ENCODE data around the gene GDF3.
"Not testable (repeated sequence)": the region's sequence is repeated elsewhere in the genome, so short reads cannot be mapped to it uniquely, and the experiment has no call there.

The GDF3 gene

GRCh38 chr12:7693793-7694192 is 1.8 kb downstream of the GDF3 start:
- no peak for DNase-seq (ENCODE audit: low spot score)
- no peak for ATAC-seq (ENCODE audit: low read depth)
- Histone ChIP-seq H3K4me3 (ENCODE audit: severe bottlenecking) (no peak overlapping the region), H3K27ac (ENCODE audit: poor library complexity, severe bottlenecking) (no peak overlapping the region), H3K36me3 (ENCODE audit: low read depth) (no peaks in the 10 kb centered on the region), H3K27me3 (ENCODE audit: insufficient read depth, poor library complexity, severe bottlenecking) (no peaks in the 10 kb centered on the region), H3K4me1 (ENCODE audit: insufficient read depth, poor library complexity, severe bottlenecking) (no peaks in the 10 kb centered on the region), H3K9me3 (ENCODE audit: severe bottlenecking) (no peaks in the 10 kb centered on the region)
- no peak for TF ChIP-seq CTCF (IDR thresholded peaks at IDR 0.05; ENCODE audit: poor library complexity, severe bottlenecking)

GRCh38 chr12:7681535-7681934 is 14.0 kb downstream of the GDF3 start:
- no peak for ATAC-seq (ENCODE audit: low read depth)

GRCh38 chr12:7679251-7680045 is 16.1 kb downstream of the GDF3 start:
- Histone ChIP-seq H3K27me3 (ENCODE audit: insufficient read depth, poor library complexity, severe bottlenecking) (no peaks in the 10 kb centered on the region), H3K36me3 (ENCODE audit: low read depth) (no peaks in the 10 kb centered on the region), H3K27ac (ENCODE audit: poor library complexity, severe bottlenecking) (no peak overlapping the region), H3K4me1 (ENCODE audit: insufficient read depth, poor library complexity, severe bottlenecking) (no peaks in the 10 kb centered on the region), H3K9me3 (ENCODE audit: severe bottlenecking) (no peaks in the 10 kb centered on the region), H3K4me3 (ENCODE audit: severe bottlenecking) (no peak overlapping the region)
- no peak for DNase-seq (ENCODE audit: low spot score)
- ATAC-seq (ENCODE audit: low read depth): no peak
- no peak for TF ChIP-seq CTCF (IDR thresholded peaks at IDR 0.05; ENCODE audit: poor library complexity, severe bottlenecking)

More at GRCh38 chr12:7681535-7681934, 14.0 kb downstream of the GDF3 start:
- no peak for TF ChIP-seq CTCF (IDR thresholded peaks at IDR 0.05; ENCODE audit: poor library complexity, severe bottlenecking)
- H3K4me3 ChIP-seq (ENCODE audit: severe bottlenecking): no peak overlapping the region
- H3K4me1 ChIP-seq (ENCODE audit: insufficient read depth, poor library complexity, severe bottlenecking): no peaks in the 10 kb centered on the region
- H3K27me3 ChIP-seq (ENCODE audit: insufficient read depth, poor library complexity, severe bottlenecking): no peaks in the 10 kb centered on the region
- no peak for DNase-seq (ENCODE audit: low spot score)
- no peaks in the 10 kb centered on the region for H3K36me3 ChIP-seq (ENCODE audit: low read depth)
- no peak overlapping the region for H3K27ac ChIP-seq (ENCODE audit: poor library complexity, severe bottlenecking)
- no peaks in the 10 kb centered on the region for H3K9me3 ChIP-seq (ENCODE audit: severe bottlenecking)

DNA sequence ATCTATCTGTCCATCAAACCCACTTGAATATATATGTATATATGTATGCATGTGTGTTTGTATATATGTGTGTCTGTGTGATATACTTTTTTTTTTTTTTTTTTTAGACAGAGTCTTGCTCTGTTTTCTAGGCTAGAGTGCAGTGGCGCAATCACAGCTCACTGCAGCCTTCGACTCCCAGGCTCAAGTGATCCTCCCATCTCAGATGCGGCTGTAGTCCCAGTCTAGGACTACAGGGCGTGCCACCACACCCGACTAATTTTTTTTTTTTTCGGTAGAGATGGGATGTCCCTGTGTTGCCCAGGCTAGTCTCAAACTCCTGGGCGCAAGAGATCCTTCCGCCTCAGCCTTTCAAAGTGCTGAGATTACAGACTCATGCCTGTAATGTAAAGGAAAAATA is 16.8 kb downstream of the GDF3 start:
- H3K4me1 ChIP-seq (ENCODE audit: insufficient read depth, poor library complexity, severe bottlenecking): no peaks in the 10 kb centered on the region
- DNase-seq (ENCODE audit: low spot score) (no peak), ATAC-seq (ENCODE audit: low read depth) (no peak)
- no peaks in the 10 kb centered on the region for H3K36me3 ChIP-seq (ENCODE audit: low read depth)
- no peaks in the 10 kb centered on the region for H3K9me3 ChIP-seq (ENCODE audit: severe bottlenecking)
- H3K27ac ChIP-seq (ENCODE audit: poor library complexity, severe bottlenecking): no peak overlapping the region
- no peak overlapping the region for H3K4me3 ChIP-seq (ENCODE audit: severe bottlenecking)
- TF ChIP-seq CTCF (IDR thresholded peaks at IDR 0.05; ENCODE audit: poor library complexity, severe bottlenecking): no peak
- H3K27me3 ChIP-seq (ENCODE audit: insufficient read depth, poor library complexity, severe bottlenecking): no peaks in the 10 kb centered on the region

- H3K27me3 ChIP-seq (ENCODE audit: insufficient read depth, poor library complexity, severe bottlenecking); H3K4me1 ChIP-seq (ENCODE audit: insufficient read depth, poor library complexity, severe bottlenecking); H3K9me3 ChIP-seq (ENCODE audit: severe bottlenecking); DNase-seq (ENCODE audit: low spot score); H3K36me3 ChIP-seq (ENCODE audit: low read depth); H3K27ac ChIP-seq (ENCODE audit: poor library complexity, severe bottlenecking); ATAC-seq (ENCODE audit: low read depth); H3K4me3 ChIP-seq (ENCODE audit: severe bottlenecking): not testable (repeated sequence)
These were observed 18.1 kb downstream of the GDF3 start for GRCh38 chr12:7677432-7677888.

- H3K27ac ChIP-seq (ENCODE audit: poor library complexity, severe bottlenecking); ATAC-seq (ENCODE audit: low read depth); DNase-seq (ENCODE audit: low spot score); H3K36me3 ChIP-seq (ENCODE audit: low read depth); H3K9me3 ChIP-seq (ENCODE audit: severe bottlenecking); H3K4me1 ChIP-seq (ENCODE audit: insufficient read depth, poor library complexity, severe bottlenecking); H3K4me3 ChIP-seq (ENCODE audit: severe bottlenecking); H3K27me3 ChIP-seq (ENCODE audit: insufficient read depth, poor library complexity, severe bottlenecking): not testable (repeated sequence)
These were observed 20.1 kb downstream of the GDF3 start for GRCh38 chr12:7675455-7675854.
